DMS79 treated with DMSO at 0.1 percent for 48 hours (cell line): ENCODE data around the gene HYAL2.

Experiments
- DNase-seq: peaks from one replicate; lab custom pipeline; 2025; lab: John Stamatoyannopoulos, UW

Gene HYAL2

DNA sequence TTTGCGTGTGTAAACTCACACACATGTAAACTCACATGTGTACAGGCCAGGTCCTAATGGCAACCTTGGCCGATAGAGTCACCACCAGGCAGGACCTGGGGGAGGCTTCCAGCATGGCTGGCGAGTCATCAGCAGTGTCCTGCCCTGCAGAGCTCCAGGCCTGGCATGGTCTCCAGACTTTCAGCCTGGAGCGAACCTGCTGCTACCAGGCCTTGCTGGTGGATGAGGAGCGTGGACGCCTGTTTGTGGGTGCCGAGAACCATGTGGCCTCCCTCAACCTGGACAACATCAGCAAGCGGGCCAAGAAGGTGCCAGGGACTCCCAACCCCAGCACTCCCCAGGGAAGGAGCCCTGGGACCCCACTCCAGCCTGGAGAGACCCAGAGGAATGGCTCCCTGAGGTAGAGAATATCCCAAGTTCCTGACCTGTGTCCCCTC lies 52.5 kb downstream of the HYAL2 start:
- no peak for DNase-seq

DNA sequence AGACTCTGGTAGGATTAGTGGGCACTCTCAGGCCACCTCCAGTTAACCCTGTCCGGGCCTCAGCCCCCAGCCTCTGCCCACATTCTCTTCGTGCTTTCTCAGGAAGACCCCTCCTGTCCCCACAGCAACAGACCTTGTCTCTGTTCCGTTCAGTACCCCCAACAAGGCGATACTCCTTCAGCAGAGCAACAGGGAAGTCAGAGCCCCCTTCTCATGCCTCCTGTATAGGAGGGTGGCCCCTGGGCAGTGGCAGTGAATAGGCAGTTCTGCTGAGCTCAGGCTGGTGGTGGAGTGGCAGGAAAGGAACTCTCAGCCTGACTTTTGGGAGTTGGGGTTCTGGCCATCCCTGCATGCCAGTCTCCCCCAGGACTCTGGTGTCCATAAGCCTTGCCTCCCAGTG lies 53.1 kb downstream of the HYAL2 start:
- no peak for DNase-seq

DNA sequence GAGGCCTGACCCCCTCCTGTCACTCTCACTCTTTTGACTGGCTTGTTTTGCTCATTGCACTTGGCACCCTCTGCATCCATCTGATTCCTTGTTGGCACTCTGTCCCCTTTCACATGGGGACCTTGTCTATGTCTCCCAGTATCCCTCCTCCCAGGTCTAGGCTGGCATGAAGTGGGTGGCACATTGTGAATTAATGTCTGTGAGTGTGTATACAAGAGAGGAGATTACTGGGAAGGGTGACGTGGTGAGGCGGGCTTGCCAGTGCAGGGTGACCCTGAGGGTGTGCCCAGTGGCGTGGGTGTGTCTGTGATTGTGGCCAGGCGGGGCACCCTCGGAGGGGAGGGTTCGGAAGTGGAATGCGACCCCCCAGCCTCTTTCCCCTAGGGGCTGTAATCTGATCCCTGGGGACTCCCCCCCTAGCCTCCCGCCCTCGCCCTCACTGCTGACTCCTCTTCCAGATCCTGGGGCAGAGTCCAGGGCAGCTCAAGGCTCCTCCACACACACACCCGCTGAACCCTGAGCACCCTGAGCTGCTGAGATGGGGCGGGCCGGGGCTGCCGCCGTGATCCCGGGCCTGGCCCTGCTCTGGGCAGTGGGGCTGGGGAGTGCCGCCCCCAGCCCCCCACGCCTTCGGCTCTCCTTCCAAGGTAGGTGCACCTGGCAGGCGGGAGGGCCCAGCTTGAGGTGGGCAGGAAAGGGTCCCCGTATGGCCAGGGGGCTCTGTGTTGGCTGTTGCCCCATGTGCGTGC lies 53.7 kb downstream of the HYAL2 start, which contains the start of gene SEMA3B:
Gene SEMA3B (plus strand): TSS at position 445 of the 749 bp plus-strand sequence. CDS start 94 bp downstream, at position 539.
- no peak for DNase-seq

DNA sequence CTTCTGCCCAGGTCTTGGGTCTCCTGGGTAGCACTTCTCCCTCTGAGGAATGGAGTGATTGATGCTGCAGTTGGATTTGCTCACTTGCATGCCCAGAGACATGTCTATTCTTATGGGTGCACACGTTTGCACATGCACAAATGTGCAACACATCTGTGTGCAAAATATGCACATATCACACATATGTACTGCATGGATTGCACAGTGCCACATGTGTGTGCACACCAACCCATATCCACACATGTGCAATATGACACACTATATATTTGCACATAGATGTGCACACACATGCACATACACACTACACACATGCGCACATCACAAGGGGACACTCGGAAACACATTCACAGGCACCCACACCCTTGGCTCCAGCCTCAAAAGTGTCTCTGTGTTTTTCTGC lies 54.3 kb downstream of the HYAL2 start:
- DNase-seq: no peak
